T-helper 2 cell (primary cell): ENCODE results near the gene FHIT.
A peak's percentile ranks its signal among the peaks of the same experiment; 100 is the strongest.

ENCODE experiments used
- DNase-seq, 5 experiments: peaks; one replicate each; pipeline versions ENCODE4 v3.0.0 to v3.0.0-alpha.2; 2012 to 2022

FHIT gene

GRCh38 chr3:60986552-60986951 is 264.7 kb downstream of the FHIT start:
- no peak for DNase-seq

GRCh38 chr3:60983906-60984305 is 267.3 kb downstream of the FHIT start:
- no peak for DNase-seq

DNA sequence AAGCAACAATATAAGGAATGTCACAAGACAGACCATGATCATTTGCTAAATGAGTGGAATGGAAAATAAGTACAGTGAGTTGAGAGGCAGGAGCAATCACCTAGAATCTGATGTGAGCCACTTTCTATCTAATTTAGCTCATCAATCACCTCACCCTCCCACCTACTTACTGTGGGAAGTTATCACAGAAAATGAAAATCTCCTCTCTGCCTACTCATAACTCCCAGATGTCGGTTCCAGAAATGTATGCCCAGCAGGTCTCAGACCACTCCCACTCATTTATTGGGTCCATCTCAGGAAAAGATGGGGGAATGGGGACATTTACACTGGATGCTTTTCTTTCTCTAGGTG is 270.9 kb downstream of the FHIT start:
- DNase-seq: no peak

- no peak for DNase-seq
Measured at GRCh38 chr3:60979461-60980341, 271.6 kb downstream of the FHIT start.

GRCh38 chr3:60973321-60973720 is 277.9 kb downstream of the FHIT start:
- no peak for DNase-seq

- DNase-seq: no peak
Measured at GRCh38 chr3:60972599-60972998, 278.7 kb downstream of the FHIT start.

GRCh38 chr3:60970850-60971249 is 280.4 kb downstream of the FHIT start:
- no peak for DNase-seq

GRCh38 chr3:60967141-60967540 is 284.1 kb downstream of the FHIT start:
- no peak for DNase-seq

- DNase-seq: no peak
Measured at GRCh38 chr3:60957541-60957940, 293.7 kb downstream of the FHIT start.

GRCh38 chr3:60956729-60957128 is 294.5 kb downstream of the FHIT start:
- no peak for DNase-seq

DNA sequence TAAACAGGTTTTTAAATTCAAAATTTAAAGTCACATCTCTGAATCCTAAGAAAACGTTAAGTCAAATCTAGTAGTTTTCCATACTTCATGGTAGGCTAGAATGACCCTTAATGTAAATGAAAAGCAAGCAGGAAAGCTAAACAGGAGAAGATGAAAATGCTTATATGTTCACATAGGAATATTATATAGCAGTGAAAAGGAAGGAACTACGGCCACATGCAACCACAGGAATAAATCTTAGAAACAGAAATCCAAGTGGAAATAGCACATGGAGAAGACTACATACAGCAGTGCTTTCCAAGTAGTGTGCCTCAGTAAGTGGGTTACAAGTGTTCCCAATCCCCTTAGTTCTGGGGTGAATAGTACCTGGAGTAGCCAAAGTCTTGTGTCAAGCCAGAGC is 296.2 kb downstream of the FHIT start:
- no peak for DNase-seq

GRCh38 chr3:60954048-60954447 is 297.2 kb downstream of the FHIT start:
- DNase-seq: no peak

- DNase-seq: no peak
Measured at GRCh38 chr3:60953351-60953750, 297.9 kb downstream of the FHIT start.

GRCh38 chr3:60952055-60952454 is 299.2 kb downstream of the FHIT start:
- DNase-seq: peak in 1 of 5 experiments; percentile 21

- DNase-seq: no peak
Measured at GRCh38 chr3:60949146-60949545, 302.1 kb downstream of the FHIT start.

GRCh38 chr3:60948488-60948887 is 302.8 kb downstream of the FHIT start:
- peak in 1 of 5 experiments; percentile 5 for DNase-seq

DNA sequence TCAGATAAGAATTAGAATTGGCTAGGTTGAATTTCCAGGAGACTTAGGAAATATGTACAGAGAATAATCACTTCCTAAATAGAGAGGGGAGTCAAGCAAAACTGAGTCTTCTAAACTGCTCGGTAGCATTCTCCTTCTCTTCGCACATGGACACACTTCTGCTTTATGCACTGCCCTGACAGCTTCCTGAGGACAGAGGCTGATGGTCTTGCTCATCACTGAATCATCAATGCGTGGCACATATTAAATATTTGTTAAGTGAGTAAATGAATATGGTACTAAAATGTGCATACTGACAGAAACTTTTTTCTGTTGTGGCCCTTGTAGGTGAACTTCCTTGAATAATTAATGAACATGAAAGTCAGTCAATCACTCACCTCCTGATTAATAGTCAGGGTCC is 315.5 kb downstream of the FHIT start:
- no peak for DNase-seq

DNA sequence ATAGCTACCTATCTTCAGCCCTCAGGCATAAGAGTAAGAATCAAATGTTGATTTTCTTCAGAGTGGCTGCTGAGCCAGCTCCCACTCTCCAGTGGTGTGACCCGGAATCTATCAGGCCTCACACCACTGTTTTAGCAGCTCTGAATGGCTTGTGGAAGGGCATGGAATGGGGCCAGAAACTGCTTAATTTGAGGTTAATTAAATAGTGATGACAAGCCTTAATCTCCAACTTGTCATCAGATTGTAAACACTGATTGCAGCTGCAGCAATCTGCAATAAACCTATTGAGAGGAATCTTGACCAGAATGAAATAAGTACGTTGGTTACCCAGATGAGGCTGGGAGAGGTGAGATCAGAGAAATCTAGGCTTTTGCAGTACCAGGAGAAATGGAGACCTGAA is 317.4 kb downstream of the FHIT start:
- DNase-seq: no peak

DNA sequence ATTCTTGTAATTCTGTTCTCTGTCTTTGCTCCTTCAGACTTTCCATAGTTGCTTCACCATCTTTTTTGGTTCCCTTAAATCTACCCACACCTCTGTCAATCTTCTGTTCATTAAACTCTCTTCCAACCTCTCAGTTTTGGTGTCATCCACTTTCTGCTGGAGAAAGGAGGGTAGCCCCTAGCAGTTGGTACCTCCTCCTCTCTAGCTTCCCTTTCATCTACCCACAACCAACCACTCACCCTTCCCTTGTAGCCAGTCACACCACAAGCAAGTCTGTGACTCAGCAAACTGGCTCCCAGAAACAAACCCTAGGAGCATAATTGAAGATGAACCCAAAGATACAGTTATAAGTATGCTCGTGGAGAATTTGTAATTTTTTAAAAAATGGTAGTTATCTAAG is 318.6 kb downstream of the FHIT start:
- peak in 1 of 5 experiments; percentile 18 for DNase-seq

DNA sequence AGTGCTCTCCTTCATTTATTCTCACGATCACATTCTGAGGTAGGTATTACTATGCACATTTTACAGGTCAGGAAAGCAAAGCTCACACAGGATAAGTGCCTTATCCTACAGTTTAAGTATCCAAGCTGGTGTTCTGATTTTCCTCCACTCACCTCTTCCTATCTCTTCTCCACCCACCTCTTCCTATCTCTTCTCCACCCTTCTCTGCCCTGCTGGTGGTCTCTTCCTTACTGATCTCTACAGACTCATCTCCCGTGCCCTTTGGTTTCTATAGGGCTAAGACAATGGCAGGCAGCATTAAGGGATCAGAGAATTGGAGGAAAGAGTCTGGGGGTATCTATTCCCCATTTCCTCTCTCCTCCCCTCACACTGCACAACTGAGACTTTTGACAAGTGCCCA is 319.1 kb downstream of the FHIT start:
- no peak for DNase-seq

DNA sequence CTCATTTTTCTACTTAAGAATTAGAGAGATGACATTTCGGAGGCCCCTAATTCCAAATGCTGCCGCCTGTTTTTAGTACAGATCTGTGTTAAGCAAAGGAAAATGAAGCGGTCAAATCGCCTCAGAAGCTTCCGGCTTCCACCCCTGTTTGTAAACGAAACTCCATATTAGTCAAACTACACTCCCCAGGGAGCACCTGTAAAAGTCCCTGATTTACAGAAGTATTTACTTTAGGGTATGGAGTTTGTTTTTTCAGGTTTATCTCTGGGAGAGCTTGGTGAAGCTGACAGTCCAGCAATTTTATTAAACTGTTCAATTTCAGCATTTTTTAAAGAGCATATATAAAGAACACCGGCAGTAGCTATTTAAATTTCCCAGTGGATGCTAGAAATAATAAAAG is 319.8 kb downstream of the FHIT start:
- no peak for DNase-seq

GRCh38 chr3:60920519-60920918 is 330.7 kb downstream of the FHIT start:
- DNase-seq: no peak

DNA sequence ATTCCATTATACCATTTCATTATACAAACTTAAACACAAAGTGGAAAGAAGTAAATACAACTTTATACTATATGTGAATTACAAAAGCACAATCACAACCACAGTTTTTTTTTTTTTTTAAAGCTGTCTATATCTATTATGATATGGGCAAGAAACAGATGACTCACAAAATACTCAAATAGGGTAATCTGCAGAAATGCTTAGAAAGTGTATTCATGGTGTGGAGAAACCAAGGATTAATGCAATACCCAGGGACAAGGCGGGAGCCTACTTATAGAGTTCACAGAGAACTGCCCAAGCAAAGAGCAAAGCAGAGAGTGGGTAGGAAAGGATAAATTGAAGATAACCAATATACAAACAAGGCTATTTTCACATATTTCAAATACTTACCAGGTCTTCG is 332.0 kb downstream of the FHIT start:
- DNase-seq: no peak

GRCh38 chr3:60917141-60917540 is 334.1 kb downstream of the FHIT start:
- no peak for DNase-seq

GRCh38 chr3:60916546-60916945 is 334.7 kb downstream of the FHIT start:
- DNase-seq: no peak
